GM23338 (cell line): ENCODE results near the gene THRB. TPM values are rescaled to one million over a fixed set of nuclear protein-coding genes. Genes with fewer than 3 reads are reported as not detected.

Experiments used
- ATAC-seq: fragments of 200-7000 bp; cut with Tn5 transposase; 3 replicates; pipeline ENCODE4 v1.9.1; 2020
- DNase-seq: peaks from one replicate; pipeline ENCODE4 v3.0.0-alpha.2; 2015; ENCODE audit warnings: low spot score
- H2AFZ ChIP-seq: fragments of 200-600 bp; sonication (generic); 2 replicates; pipeline ENCODE4 v1.8.0; 2016; ENCODE audit warnings: antibody characterized with exemption, mild to moderate bottlenecking, moderate library complexity
- H3F3A ChIP-seq: fragments of 200-600 bp; sonication (generic); replicated peaks from 2 replicates; pipeline ENCODE4 v1.8.0; 2017; ENCODE audit warnings: antibody characterized with exemption, mixed run types, low read depth
- H3K27ac ChIP-seq: fragments of 200-600 bp; sonication (generic); 2 replicates; pipeline ENCODE4 v1.6.1; 2016; ENCODE audit warnings: low read depth
- H3K27me3 ChIP-seq: fragments of 200-600 bp; sonication (generic); 2 replicates; pipeline ENCODE4 v1.8.0; 2016; ENCODE audit warnings: mild to moderate bottlenecking, mixed run types, moderate library complexity; ENCODE audit not compliant: insufficient read depth
- H3K36me3 ChIP-seq: fragments of 200-600 bp; sonication (generic); 2 replicates; pipeline ENCODE4 v1.8.0; 2016; ENCODE audit warnings: mild to moderate bottlenecking; ENCODE audit not compliant: insufficient read depth
- H3K4me1 ChIP-seq: fragments of 200-600 bp; sonication (generic); 2 replicates; pipeline ENCODE4 v1.8.0; 2016; ENCODE audit warnings: mild to moderate bottlenecking, moderate library complexity; ENCODE audit not compliant: insufficient read depth
- H3K4me2 ChIP-seq: fragments of 200-600 bp; sonication (generic); 2 replicates; pipeline ENCODE4 v1.7.1; 2017; ENCODE audit warnings: mixed run types
- H3K4me3 ChIP-seq: fragments of 200-600 bp; sonication (generic); 2 replicates; pipeline ENCODE4 v1.6.1; 2016; ENCODE audit warnings: mixed run types
- H3K79me2 ChIP-seq: fragments of 200-600 bp; sonication (generic); replicated peaks from 2 replicates; pipeline ENCODE4 v1.8.0; 2017; ENCODE audit warnings: mild to moderate bottlenecking; ENCODE audit not compliant: insufficient read depth
- H3K9me2 ChIP-seq: fragments of 200-600 bp; sonication (generic); 2 replicates; pipeline ENCODE4 v1.8.0; 2017; ENCODE audit not compliant: insufficient read depth
- H4K20me1 ChIP-seq: fragments of 200-600 bp; sonication (generic); replicated peaks from 2 replicates; pipeline ENCODE4 v1.8.0; 2017; ENCODE audit warnings: mild to moderate bottlenecking; ENCODE audit not compliant: insufficient read depth
- H3K27ac Mint-ChIP-seq: 2 replicates; pipeline ENCODE4 v1.8.0; 2020; ENCODE audit warnings: inconsistent platforms, mild to moderate bottlenecking, moderate library complexity, mixed read lengths
- H3K27me3 Mint-ChIP-seq: 3 replicates; pipeline ENCODE4 v1.8.0; 2022; ENCODE audit warnings: low read depth, mild to moderate bottlenecking, moderate library complexity, mixed read lengths, inconsistent platforms; ENCODE audit not compliant: insufficient read depth, poor library complexity
- H3K36me3 Mint-ChIP-seq: 3 replicates; pipeline ENCODE4 v1.8.0; 2021; ENCODE audit warnings: low read depth, mild to moderate bottlenecking, inconsistent platforms, moderate library complexity, mixed read lengths
- H3K4me1 Mint-ChIP-seq: 3 replicates; pipeline ENCODE4 v1.8.0; 2020; ENCODE audit warnings: mild to moderate bottlenecking, inconsistent platforms, mixed read lengths
- H3K4me3 Mint-ChIP-seq: 3 replicates; pipeline ENCODE4 v1.8.0; 2021; ENCODE audit warnings: moderate library complexity, mild to moderate bottlenecking, inconsistent platforms, mixed read lengths
- H3K9me3 Mint-ChIP-seq: 3 replicates; pipeline ENCODE4 v1.8.0; 2020; ENCODE audit warnings: moderate library complexity, mild to moderate bottlenecking, inconsistent platforms, mixed read lengths
- CREB1 ChIP-seq: fragments of 250-450 bp; sonication (Bioruptor Pico); IDR thresholded peaks from 2 replicates; pipeline ENCODE4 v1.5.0; 2020; ENCODE audit warnings: low read depth, mild to moderate bottlenecking, moderate library complexity
- ETS1 ChIP-seq: IDR thresholded peaks from 2 replicates; pipeline ENCODE4 v1.6.1; 2016; ENCODE audit warnings: antibody characterized with exemption
- EZH2 ChIP-seq: fragments of 200-600 bp; sonication (generic); IDR thresholded peaks from one replicate; pipeline ENCODE4 v1.8.0; 2017; ENCODE audit warnings: antibody characterized with exemption, mild to moderate bottlenecking, low read depth; ENCODE audit not compliant: unreplicated experiment
- EZH2phosphoT487 ChIP-seq: fragments of 200-600 bp; sonication (generic); IDR thresholded peaks from one replicate; pipeline ENCODE4 v1.8.1; 2018; ENCODE audit warnings: antibody characterized with exemption; ENCODE audit not compliant: unreplicated experiment
- JUNB ChIP-seq: IDR thresholded peaks from one replicate; pipeline ENCODE4 v1.6.1; 2016; ENCODE audit warnings: antibody characterized with exemption; ENCODE audit not compliant: unreplicated experiment
- NANOG ChIP-seq: IDR thresholded peaks from 2 replicates; pipeline ENCODE4 v1.6.1; 2016; ENCODE audit warnings: antibody characterized with exemption, borderline replicate concordance
- POLR2AphosphoS5 ChIP-seq: IDR thresholded peaks from 2 replicates; pipeline ENCODE4 v1.6.1; 2016; ENCODE audit warnings: antibody characterized with exemption, low read depth
- STAT1 ChIP-seq: IDR thresholded peaks from one replicate; pipeline ENCODE4 v1.6.1; 2016; ENCODE audit warnings: antibody characterized with exemption; ENCODE audit not compliant: unreplicated experiment
- ZNF114 ChIP-seq: fragments of 250-450 bp; sonication (Bioruptor Pico); IDR thresholded peaks from 2 replicates; pipeline ENCODE4 v1.5.0; 2020; ENCODE audit warnings: mild to moderate bottlenecking, moderate library complexity
- ZNF331 ChIP-seq: fragments of 250-450 bp; sonication (Bioruptor Pico); IDR thresholded peaks from 2 replicates; pipeline ENCODE4 v1.5.0; 2020; ENCODE audit warnings: low read depth, mild to moderate bottlenecking, moderate library complexity
- ZNF462 ChIP-seq: fragments of 250-450 bp; sonication (Bioruptor Pico); IDR thresholded peaks from 2 replicates; pipeline ENCODE4 v1.5.0; 2020; ENCODE audit warnings: mild to moderate bottlenecking, moderate library complexity
- polyA plus RNA-seq: library from polyadenylated mRNA; unstranded; fragments of >200 nt; fragmentation: Nextera tagmentation; extraction: Ambion mirVana; gene quantifications from 2 replicates; pipeline ENCODE4 v1.2.1, GENCODE V29; 2016
- total RNA-seq: library from RNA; depleted of rRNA; stranded (reverse); fragments of >200 nt; shearing (Covaris generic); gene quantifications from 2 replicates; pipeline ENCODE4 v1.2.3, GENCODE V29; 2014
- TF ChIP-seq, protein P1 (sequence below), 2 experiments: fragments of 200-600 bp in 1 of 2; sonication (generic) in 1 of 2; conservative IDR thresholded peaks; 2 replicates each; pipeline versions ENCODE4 v1.5.1 to v1.6.1; 2016 to 2017; ENCODE audit warnings: antibody characterized with exemption in 2 of 2, low read depth in 2 of 2, mild to moderate bottlenecking in 2 of 2, moderate library complexity in 1 of 2
- TF ChIP-seq, protein P2 (sequence below): IDR thresholded peaks from one replicate; pipeline ENCODE4 v1.6.1; 2018; ENCODE audit warnings: antibody characterized with exemption; ENCODE audit not compliant: unreplicated experiment

Gene THRB
- total and polyA plus RNA-seq, 2 experiments from 2014 or later: 1.7 to 3.2 TPM

DNA sequence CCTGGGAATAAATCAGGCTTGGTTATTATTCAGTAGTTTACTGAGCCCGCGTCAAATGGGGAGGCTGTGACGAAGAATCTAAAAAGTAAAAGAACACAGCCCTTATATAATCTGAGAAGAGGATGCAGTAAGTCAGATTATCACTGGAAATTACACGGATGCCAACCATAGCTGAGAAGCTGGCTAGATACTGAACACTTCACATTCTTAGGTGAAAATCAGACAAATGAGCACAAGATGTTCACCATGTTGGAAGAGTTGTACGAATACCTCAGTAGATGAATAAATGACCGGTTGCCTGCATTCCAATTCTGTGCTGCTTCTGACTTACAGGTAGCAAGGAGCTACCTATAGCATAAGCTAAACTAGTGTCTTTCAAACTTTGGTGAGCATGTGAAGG lies 254.3 kb downstream of the THRB start:
- H3K27ac Mint-ChIP-seq: no peak overlapping the region

More for the DNA sequence above, 254.3 kb downstream of the THRB start:
- TF ChIP-seq, protein P1, sequence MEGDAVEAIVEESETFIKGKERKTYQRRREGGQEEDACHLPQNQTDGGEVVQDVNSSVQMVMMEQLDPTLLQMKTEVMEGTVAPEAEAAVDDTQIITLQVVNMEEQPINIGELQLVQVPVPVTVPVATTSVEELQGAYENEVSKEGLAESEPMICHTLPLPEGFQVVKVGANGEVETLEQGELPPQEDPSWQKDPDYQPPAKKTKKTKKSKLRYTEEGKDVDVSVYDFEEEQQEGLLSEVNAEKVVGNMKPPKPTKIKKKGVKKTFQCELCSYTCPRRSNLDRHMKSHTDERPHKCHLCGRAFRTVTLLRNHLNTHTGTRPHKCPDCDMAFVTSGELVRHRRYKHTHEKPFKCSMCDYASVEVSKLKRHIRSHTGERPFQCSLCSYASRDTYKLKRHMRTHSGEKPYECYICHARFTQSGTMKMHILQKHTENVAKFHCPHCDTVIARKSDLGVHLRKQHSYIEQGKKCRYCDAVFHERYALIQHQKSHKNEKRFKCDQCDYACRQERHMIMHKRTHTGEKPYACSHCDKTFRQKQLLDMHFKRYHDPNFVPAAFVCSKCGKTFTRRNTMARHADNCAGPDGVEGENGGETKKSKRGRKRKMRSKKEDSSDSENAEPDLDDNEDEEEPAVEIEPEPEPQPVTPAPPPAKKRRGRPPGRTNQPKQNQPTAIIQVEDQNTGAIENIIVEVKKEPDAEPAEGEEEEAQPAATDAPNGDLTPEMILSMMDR (conservative IDR thresholded peaks at IDR 0.05; ENCODE audit: low read depth in 2 of 2): no peak
- TF ChIP-seq JUNB (no peak), STAT1 (no peak), EZH2phosphoT487 (no peak), ZNF331 (CRISPR knock-in tag) (no peak), POLR2AphosphoS5 (no peak), ZNF462 (CRISPR knock-in tag) (no peak), ZNF114 (CRISPR knock-in tag) (no peak), NANOG (no peak), ETS1 (no peak), EZH2 (no peak), CREB1 (no peak)
- TF ChIP-seq, protein P2, sequence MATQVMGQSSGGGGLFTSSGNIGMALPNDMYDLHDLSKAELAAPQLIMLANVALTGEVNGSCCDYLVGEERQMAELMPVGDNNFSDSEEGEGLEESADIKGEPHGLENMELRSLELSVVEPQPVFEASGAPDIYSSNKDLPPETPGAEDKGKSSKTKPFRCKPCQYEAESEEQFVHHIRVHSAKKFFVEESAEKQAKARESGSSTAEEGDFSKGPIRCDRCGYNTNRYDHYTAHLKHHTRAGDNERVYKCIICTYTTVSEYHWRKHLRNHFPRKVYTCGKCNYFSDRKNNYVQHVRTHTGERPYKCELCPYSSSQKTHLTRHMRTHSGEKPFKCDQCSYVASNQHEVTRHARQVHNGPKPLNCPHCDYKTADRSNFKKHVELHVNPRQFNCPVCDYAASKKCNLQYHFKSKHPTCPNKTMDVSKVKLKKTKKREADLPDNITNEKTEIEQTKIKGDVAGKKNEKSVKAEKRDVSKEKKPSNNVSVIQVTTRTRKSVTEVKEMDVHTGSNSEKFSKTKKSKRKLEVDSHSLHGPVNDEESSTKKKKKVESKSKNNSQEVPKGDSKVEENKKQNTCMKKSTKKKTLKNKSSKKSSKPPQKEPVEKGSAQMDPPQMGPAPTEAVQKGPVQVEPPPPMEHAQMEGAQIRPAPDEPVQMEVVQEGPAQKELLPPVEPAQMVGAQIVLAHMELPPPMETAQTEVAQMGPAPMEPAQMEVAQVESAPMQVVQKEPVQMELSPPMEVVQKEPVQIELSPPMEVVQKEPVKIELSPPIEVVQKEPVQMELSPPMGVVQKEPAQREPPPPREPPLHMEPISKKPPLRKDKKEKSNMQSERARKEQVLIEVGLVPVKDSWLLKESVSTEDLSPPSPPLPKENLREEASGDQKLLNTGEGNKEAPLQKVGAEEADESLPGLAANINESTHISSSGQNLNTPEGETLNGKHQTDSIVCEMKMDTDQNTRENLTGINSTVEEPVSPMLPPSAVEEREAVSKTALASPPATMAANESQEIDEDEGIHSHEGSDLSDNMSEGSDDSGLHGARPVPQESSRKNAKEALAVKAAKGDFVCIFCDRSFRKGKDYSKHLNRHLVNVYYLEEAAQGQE: no peak
- H3K4me1 ChIP-seq: peaks cover 7% of the 10 kb centered on the region
- H3K79me2 ChIP-seq: no peaks in the 10 kb centered on the region
- Mint-ChIP-seq H3K4me1 (peaks cover 19% of the 10 kb centered on the region), H3K9me3 (no peaks in the 10 kb centered on the region), H3K27me3 (no peaks in the 10 kb centered on the region), H3K4me3 (no peak overlapping the region), H3K36me3 (no peaks in the 10 kb centered on the region)
- DNase-seq (no peak), ATAC-seq (no peak)
- no peak overlapping the region for H3K4me2 ChIP-seq
- H3K9me2 ChIP-seq: no peaks in the 10 kb centered on the region
- H3K27me3 ChIP-seq: no peaks in the 10 kb centered on the region
- H4K20me1 ChIP-seq: no peaks in the 10 kb centered on the region
- H3K4me3 ChIP-seq: no peak overlapping the region
- no peaks in the 10 kb centered on the region for H3K36me3 ChIP-seq
- H2AFZ ChIP-seq: no peak overlapping the region
- H3F3A ChIP-seq: no peaks in the 10 kb centered on the region
- no peak overlapping the region for H3K27ac ChIP-seq
